Hematopoietic multipotent progenitor cell treated with erythropoietin and hydrocortisone succinate and interleukin-3 and kit ligand, for 8 days (in vitro differentiated cells): ENCODE data around the gene FRMPD1.
A peak's percentile ranks its signal among the peaks of the same experiment; 100 is the strongest.

Experiments
- DNase-seq: peaks from one replicate; pipeline ENCODE4 v3.0.0-alpha.2; 2015

FRMPD1 gene

DNA sequence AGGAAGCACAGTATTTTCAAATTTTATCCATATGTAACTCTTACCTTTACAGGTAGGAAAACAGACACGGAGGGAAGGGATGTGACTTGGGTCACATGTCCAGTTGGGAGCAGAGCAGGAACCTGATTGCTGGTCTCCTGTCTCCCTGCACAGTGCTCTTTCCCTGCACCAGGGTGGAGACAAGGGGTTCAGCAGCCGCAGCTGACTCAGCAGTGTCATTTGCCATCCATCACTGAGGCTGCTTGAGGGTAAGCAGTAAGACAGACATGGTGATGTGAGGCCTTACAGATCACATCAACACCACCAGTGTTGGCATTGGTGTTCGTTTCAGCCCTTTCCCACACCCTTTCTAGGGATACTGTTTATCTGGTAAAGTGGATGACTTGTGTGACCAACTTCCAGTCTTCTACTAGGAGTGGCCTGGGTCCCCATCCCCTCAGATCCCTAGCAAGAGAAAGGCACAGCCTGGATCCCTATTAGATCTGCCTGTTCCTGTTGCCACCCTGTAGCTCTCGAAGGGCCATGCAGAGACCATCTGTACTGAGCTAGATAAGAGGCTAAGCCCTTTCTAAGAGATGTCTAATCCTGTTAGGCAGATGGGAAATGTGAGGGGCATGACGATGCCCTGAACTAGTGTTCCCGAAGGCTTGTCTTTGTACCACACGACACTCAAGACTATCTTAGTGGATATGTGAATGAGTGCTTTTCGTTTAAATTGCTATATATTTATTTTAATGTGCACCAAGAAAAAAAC, 29.1 kb downstream of the FRMPD1 start:
- DNase-seq = peak; percentile 84

DNA sequence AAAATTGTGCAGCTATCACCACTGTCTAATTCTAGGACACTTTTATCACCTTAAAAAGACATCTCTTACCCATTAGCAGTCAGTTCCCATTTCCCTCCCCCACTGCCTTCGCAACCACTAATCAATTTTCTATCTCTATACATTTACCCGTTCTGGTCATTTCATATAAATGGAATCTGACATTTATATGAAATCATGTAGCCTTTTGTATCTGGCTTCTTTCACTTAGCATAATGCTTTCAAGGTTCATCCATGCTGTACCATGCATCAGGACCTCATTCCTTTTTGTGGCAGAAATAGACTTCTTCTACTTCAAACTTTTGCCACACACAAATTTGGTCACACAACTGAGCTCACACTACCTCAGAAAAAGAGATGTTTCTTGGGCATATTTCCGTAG, 32.2 kb downstream of the FRMPD1 start:
- no peak for DNase-seq

- no peak for DNase-seq
Measured at GRCh38 chr9:37683531-37684371, 33.0 kb downstream of the FRMPD1 start.

- DNase-seq = no peak
Measured at GRCh38 chr9:37692622-37693221, 42.0 kb downstream of the FRMPD1 start.

DNA sequence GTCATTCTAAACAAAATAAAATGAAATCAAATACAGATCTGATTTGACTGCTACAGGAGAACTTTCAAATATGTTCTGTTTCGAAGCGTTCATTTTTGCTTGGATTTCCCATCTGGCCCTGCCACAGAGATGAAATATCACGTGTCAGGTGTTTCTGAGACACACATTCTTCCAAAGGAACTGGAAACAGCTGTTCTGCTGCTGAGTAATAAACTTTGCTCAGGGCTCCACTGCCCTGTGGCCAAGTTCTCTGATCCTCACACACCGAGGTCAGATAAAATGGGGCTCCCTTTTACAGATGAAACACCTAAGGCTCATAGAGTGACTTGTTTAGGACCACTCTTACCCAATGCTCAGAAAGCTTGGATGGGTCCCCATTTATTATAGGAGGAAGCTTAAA, 42.5 kb downstream of the FRMPD1 start:
- no peak for DNase-seq

DNA sequence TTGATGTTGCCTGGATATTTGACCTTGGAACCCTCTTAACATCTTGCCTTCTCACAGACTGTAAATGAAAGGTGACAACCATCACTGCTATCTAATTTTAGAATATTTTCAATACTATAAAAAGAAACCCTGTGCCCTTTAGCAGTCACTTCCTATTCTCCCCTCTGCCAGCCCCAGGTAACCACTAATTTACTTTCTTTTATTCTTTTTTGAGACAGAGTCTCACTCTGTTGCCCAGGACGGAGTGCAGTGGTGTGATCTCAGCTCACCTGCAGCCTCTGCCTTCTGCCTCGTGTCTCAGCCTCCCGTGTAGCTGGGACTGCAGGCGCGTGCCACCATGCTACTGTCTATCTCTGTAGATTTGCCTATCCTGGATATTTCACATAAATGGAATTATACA, 43.6 kb downstream of the FRMPD1 start:
- DNase-seq = no peak

GRCh38 chr9:37696528-37696927, 45.8 kb downstream of the FRMPD1 start:
- DNase-seq = no peak

- DNase-seq = no peak
Measured at GRCh38 chr9:37700131-37700530, 49.4 kb downstream of the FRMPD1 start.

DNA sequence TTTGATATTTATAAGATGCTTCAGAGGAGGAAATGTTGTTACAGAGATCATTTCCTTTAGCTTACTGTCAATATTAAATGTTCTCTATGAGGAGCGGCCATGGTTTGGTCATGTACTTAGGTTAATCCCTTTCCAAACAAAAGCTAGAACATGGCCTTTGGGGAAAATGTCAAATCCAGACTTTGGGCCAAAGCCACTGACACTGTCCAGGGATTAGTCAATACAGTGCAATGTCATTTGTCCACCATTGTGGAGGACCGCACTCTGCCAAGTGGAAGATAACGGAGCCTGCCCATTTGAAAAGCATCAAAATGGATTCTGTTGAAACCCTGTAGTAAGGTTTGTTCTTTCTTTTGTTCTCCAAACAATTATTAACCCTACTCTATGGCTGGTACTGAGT, 50.1 kb downstream of the FRMPD1 start:
- no peak for DNase-seq

GRCh38 chr9:37705787-37706186, 55.0 kb downstream of the FRMPD1 start:
- no peak for DNase-seq

- no peak for DNase-seq
Measured at GRCh38 chr9:37706290-37706689, 55.5 kb downstream of the FRMPD1 start.

DNA sequence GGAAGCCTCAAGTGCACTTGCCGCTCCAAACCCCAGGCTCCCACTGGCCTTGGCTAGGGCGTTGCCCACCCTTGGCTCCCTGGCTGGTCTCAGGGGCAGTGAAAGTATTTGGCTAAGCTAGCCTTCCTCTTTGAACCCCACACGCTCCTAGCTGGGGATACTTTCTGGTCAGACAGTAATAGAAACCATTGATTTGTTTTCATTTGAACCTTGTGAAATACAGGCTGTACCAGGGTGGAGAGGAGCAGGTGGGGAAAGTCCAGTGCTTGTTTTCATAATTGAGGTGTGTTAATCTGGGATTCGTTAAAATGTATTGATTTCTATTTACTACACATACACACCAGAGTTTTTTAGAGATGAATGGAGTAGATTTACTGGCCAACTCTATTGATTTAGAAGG, 57.0 kb downstream of the FRMPD1 start:
- DNase-seq = no peak

- DNase-seq = no peak
Measured at GRCh38 chr9:37710046-37710445, 59.3 kb downstream of the FRMPD1 start.

GRCh38 chr9:37715260-37715659, 64.5 kb downstream of the FRMPD1 start:
- no peak for DNase-seq

- no peak for DNase-seq
Measured at GRCh38 chr9:37715991-37716505, 65.3 kb downstream of the FRMPD1 start.

GRCh38 chr9:37719526-37719925, 68.8 kb downstream of the FRMPD1 start:
- DNase-seq = no peak

DNA sequence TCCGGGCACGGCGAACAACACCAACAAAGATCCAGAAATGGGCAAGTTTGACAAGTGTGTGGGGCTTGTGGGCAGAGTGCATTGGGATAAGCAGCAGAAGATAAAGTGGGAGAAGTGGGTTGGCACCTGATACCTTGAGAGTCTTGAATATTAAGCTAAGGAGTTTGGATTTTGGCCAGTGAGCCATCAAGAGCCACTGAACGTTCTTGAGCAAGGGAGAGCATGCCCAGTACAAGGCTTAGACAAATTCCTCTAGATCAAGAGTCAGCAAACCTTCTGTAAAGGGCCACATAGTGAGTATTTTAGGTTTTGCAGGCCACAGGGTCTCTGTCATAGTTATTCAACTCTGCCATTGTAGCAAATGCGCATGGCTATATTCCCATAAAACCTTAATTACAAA, 76.3 kb downstream of the FRMPD1 start:
- no peak for DNase-seq

DNA sequence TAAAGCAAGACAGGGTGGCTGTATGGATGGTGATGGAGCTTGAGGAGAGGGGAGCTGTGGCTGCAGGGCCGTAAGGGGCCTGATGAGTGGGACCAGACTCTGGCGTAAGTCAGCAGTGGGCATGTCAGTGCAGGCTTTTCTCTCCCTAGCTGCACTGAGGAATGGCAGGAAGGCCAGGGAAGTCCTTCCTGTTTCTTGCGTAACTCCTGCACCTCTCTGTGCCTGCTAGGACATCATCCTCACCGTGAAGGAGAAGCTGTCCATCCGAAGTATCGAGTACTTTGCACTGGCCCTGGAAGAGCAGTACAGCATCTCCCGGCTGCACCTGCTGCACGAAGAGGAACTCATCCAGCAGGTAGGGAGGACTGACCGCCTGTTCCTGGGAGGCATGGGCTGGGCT, 78.7 kb downstream of the FRMPD1 start:
- no peak for DNase-seq

DNA sequence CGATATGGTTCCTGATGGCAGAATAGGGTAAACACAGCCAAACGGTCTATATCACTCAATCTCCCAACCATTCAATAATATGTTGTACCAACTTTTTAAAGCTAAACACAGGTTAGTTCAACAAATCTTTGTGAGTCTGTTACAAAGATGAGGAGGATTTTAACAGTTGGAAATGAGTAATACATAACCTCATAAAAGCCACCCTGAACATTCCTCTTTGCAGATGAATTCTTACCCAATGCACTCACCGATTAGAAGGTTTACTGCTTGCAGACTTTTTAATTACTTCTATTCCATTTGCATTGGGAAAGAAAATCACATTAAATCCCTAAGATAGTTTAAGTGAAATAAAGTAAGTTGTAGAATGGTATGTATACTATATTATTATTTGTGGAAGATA, 79.5 kb downstream of the FRMPD1 start:
- no peak for DNase-seq

DNA sequence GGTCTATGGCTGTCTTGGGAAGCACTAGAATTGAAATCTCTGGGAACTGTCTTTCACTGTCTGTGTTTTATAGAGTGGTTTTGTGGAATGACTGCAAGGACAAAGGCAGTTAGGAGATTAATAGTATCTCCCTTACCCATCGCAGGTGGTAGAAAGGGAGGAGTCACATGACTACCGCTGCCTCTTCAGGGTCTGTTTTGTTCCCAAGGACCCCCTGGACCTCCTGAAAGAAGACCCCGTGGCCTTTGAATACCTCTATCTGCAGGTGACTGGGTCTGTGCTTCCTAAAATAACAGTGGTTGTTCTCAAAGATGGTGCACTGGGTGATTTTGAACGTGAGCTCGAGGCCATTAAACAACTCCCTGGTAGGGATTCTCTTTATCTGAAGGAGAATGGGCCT, 80.1 kb downstream of the FRMPD1 start:
- no peak for DNase-seq

GRCh38 chr9:37732086-37732741, 81.5 kb downstream of the FRMPD1 start:
- no peak for DNase-seq

GRCh38 chr9:37732952-37733351, 82.2 kb downstream of the FRMPD1 start:
- no peak for DNase-seq

DNA sequence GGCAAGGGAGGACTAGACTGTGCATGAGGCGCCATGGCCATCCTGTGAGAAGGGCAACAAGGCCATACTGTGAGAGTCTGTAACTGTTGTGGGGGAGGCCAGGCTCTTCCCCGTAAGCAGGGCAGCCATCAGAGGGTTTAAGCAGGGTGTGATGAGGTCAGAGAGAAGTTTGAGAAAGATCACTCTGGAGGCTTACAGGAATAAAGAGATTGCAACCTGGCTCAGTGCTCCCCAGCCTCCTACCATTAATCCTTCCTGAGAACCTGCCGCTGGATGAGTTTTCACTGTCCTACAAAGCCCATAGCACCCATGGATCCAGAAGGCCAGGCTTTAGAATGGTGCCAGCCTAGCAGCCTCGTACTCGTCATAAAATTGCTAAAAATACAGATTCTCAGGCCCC, 88.5 kb downstream of the FRMPD1 start:
- no peak for DNase-seq
